Neural cell (in vitro differentiated cells): Measurements from ENCODE around the gene PDHX. TPM values are rescaled to one million over a fixed set of nuclear protein-coding genes. Genes with fewer than 3 reads are reported as not detected.

Experiments used
- H2AFZ ChIP-seq: fragments of 200-600, 300-800 bp; sonication (generic), shearing (Covaris generic); 2 replicates; pipeline ENCODE4 v1.6.0; 2014; ENCODE audit warnings: low read depth, mild to moderate bottlenecking, antibody characterized with exemption, low read length, moderate library complexity
- H3F3A ChIP-seq: fragments of 200-600 bp; shearing (Covaris generic); 2 replicates; pipeline ENCODE4 v1.6.1; 2016; ENCODE audit warnings: mild to moderate bottlenecking, moderate library complexity, mixed read lengths, antibody characterized with exemption, low read length; ENCODE audit not compliant: insufficient read depth, poor library complexity, severe bottlenecking
- H3K27ac ChIP-seq: fragments of 200-600, 300-800 bp; sonication (generic), shearing (Covaris generic); 2 replicates; pipeline ENCODE4 v1.5.1; 2014; ENCODE audit warnings: mild to moderate bottlenecking, low read length, moderate library complexity
- H3K27me3 ChIP-seq: fragments of 300-800, 200-600 bp; sonication (generic), shearing (Covaris generic); 2 replicates; pipeline ENCODE4 v1.6.0; 2014; ENCODE audit warnings: mild to moderate bottlenecking, low read depth, low read length, moderate library complexity; ENCODE audit not compliant: insufficient read depth
- H3K36me3 ChIP-seq: fragments of 300-800, 200-600 bp; sonication (generic), shearing (Covaris generic); 2 replicates; pipeline ENCODE4 v1.5.1; 2014; ENCODE audit warnings: mild to moderate bottlenecking, antibody characterized with exemption, low read length, moderate library complexity; ENCODE audit not compliant: insufficient read depth
- H3K4me2 ChIP-seq: fragments of 300-800, 200-600 bp; sonication (generic), shearing (Covaris generic); 2 replicates; pipeline ENCODE4 v1.6.0; 2014; ENCODE audit warnings: mild to moderate bottlenecking, low read length
- H3K4me3 ChIP-seq: fragments of 300-800, 200-600 bp; sonication (generic), shearing (Covaris generic); 2 replicates; pipeline ENCODE4 v1.5.1; 2014; ENCODE audit warnings: mild to moderate bottlenecking, low read length, moderate library complexity
- H3K79me2 ChIP-seq: fragments of 200-600 bp; shearing (Covaris generic); replicated peaks from 2 replicates; pipeline ENCODE4 v1.6.0; 2014; ENCODE audit warnings: mild to moderate bottlenecking, low read length, moderate library complexity; ENCODE audit not compliant: insufficient read depth
- H3K9ac ChIP-seq: fragments of 300-800, 200-600 bp; sonication (generic), shearing (Covaris generic); 2 replicates; pipeline ENCODE4 v1.6.1; 2016; ENCODE audit warnings: mild to moderate bottlenecking, low read length, mixed read lengths
- H3K9me2 ChIP-seq: fragments of 200-600 bp; shearing (Covaris generic); 2 replicates; pipeline ENCODE4 v1.6.1; 2016; ENCODE audit warnings: mild to moderate bottlenecking, low read length, mixed read lengths; ENCODE audit not compliant: insufficient read depth
- H3K9me3 ChIP-seq: fragments of 200-600, 300-800 bp; sonication (generic), shearing (Covaris generic); 2 replicates; pipeline ENCODE4 v1.6.1; 2016; ENCODE audit warnings: mild to moderate bottlenecking, mixed run types, low read length, moderate library complexity, mixed read lengths
- H4K20me1 ChIP-seq: fragments of 200-600 bp; shearing (Covaris generic); 2 replicates; pipeline ENCODE4 v1.6.1; 2016; ENCODE audit warnings: mild to moderate bottlenecking, mixed run types; ENCODE audit not compliant: insufficient read depth
- EZH2 ChIP-seq: fragments of 200-600, 300-800 bp; shearing (Covaris generic), sonication (generic); IDR thresholded peaks from 2 replicates; pipeline ENCODE4 v1.6.1; 2014; ENCODE audit warnings: antibody characterized with exemption, low read length, borderline replicate concordance, mild to moderate bottlenecking; ENCODE audit not compliant: insufficient read depth, poor library complexity, severe bottlenecking
- MXI1 ChIP-seq: fragments of 450-650 bp; conservative IDR thresholded peaks from 2 replicates; pipeline ENCODE4 v1.6.1; 2014; ENCODE audit warnings: antibody characterized with exemption, mild to moderate bottlenecking; ENCODE audit not compliant: poor library complexity, severe bottlenecking
- POLR2AphosphoS5 ChIP-seq: IDR thresholded peaks from 2 replicates; pipeline ENCODE4 v1.6.1; 2012
- RAD21 ChIP-seq: fragments of 450-650 bp; conservative IDR thresholded peaks from 2 replicates; pipeline ENCODE4 v1.6.1; 2014; ENCODE audit warnings: antibody characterized with exemption, mild to moderate bottlenecking, moderate library complexity
- REST ChIP-seq: IDR thresholded peaks from 2 replicates; pipeline ENCODE4 v1.6.1; 2012; ENCODE audit warnings: borderline replicate concordance
- TAF1 ChIP-seq: IDR thresholded peaks from 2 replicates; pipeline ENCODE4 v1.6.1; 2012; ENCODE audit warnings: low read depth
- polyA plus RNA-seq: library from polyadenylated mRNA; depleted of rRNA; stranded (reverse); fragments of >200 nt; gene quantifications from 2 replicates; pipeline ENCODE4 v1.2.3, GENCODE V29; 2014
- TF ChIP-seq, protein P1 (sequence below): fragments of 450-650 bp; IDR thresholded peaks from 2 replicates; pipeline ENCODE4 v1.5.1; 2014; ENCODE audit warnings: antibody characterized with exemption, mild to moderate bottlenecking, moderate library complexity; ENCODE audit not compliant: poor library complexity, severe bottlenecking

PDHX gene
- polyA plus RNA-seq, 1 donor from 2014 or later, result 59.8 TPM

GRCh38 chr11:34870548-34871196 lies 45.7 kb upstream of the PDHX start:
- H3K9me2 ChIP-seq, result no peaks in the 10 kb centered on the region
- H3K9ac ChIP-seq, result no peak overlapping the region
- H3K79me2 ChIP-seq, result no peaks in the 10 kb centered on the region
- TF ChIP-seq TAF1 (no peak), REST (no peak), POLR2AphosphoS5 (no peak), MXI1 (no peak), EZH2 (no peak), RAD21 (no peak)
- TF ChIP-seq, protein P1, sequence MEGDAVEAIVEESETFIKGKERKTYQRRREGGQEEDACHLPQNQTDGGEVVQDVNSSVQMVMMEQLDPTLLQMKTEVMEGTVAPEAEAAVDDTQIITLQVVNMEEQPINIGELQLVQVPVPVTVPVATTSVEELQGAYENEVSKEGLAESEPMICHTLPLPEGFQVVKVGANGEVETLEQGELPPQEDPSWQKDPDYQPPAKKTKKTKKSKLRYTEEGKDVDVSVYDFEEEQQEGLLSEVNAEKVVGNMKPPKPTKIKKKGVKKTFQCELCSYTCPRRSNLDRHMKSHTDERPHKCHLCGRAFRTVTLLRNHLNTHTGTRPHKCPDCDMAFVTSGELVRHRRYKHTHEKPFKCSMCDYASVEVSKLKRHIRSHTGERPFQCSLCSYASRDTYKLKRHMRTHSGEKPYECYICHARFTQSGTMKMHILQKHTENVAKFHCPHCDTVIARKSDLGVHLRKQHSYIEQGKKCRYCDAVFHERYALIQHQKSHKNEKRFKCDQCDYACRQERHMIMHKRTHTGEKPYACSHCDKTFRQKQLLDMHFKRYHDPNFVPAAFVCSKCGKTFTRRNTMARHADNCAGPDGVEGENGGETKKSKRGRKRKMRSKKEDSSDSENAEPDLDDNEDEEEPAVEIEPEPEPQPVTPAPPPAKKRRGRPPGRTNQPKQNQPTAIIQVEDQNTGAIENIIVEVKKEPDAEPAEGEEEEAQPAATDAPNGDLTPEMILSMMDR, result no peak
- no peaks in the 10 kb centered on the region for H4K20me1 ChIP-seq
- H2AFZ ChIP-seq, result no peak overlapping the region
- H3F3A ChIP-seq, result no peaks in the 10 kb centered on the region
- H3K9me3 ChIP-seq, result no peaks in the 10 kb centered on the region
- H3K4me2 ChIP-seq, result no peak overlapping the region
- H3K27me3 ChIP-seq, result no peaks in the 10 kb centered on the region
- H3K4me3 ChIP-seq, result no peak overlapping the region
- H3K27ac ChIP-seq, result no peak overlapping the region
- no peaks in the 10 kb centered on the region for H3K36me3 ChIP-seq

DNA sequence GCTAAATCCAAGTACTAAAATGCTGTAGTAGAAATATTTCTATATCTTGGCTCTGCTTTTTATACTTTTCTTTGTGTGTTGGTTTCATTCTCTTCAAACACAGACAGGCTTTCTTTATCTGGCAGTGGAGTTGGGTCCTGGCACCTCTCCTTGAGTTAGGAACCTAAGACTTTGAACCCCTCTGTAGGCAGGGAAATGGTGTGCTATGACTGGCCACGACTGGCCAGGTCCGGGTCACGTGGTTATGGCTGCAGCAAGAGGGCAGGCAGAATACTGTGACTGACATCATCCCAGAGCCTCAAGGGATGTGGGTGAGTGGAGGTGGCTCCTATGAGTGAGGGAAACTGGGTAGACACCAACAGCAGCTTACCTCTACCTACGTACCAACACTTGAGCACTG lies 42.2 kb upstream of the PDHX start:
- no peaks in the 10 kb centered on the region for H3F3A ChIP-seq
- H3K9me3 ChIP-seq, result no peaks in the 10 kb centered on the region
- no peak overlapping the region for H2AFZ ChIP-seq
- no peak overlapping the region for H3K4me2 ChIP-seq
- no peaks in the 10 kb centered on the region for H3K36me3 ChIP-seq
- H4K20me1 ChIP-seq, result no peaks in the 10 kb centered on the region
- TF ChIP-seq REST, result no peak
- TF ChIP-seq, protein P1, result no peak
- H3K79me2 ChIP-seq, result no peaks in the 10 kb centered on the region
- H3K27me3 ChIP-seq, result no peaks in the 10 kb centered on the region
- H3K27ac ChIP-seq, result no peak overlapping the region
- H3K9me2 ChIP-seq, result no peaks in the 10 kb centered on the region
- no peak overlapping the region for H3K9ac ChIP-seq
- H3K4me3 ChIP-seq, result no peak overlapping the region
